ENCODE data around the gene NTN1.

DNA sequence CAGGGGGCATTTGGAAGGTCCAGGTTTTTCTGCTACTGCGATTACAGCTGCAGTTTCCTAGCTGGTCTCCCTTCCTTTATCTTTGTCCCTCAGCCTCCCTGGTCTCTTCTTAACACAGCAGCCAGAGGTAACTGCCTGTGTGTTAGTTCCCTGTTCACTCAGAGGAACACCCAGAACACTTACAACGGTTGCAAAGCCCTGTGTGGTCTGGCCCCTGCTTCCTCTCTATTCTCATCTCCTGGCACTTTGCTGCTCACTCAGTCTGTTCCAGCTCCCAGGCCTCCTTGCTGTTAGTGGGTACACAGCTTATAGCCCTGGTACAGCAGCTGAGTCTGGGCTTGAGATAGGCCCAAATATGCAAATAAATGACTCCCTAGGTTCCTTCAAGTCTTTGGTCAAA is 16.4 kb downstream of the NTN1 start:
- TF ChIP-seq CTCF (IDR thresholded peaks at IDR 0.05) = no peak
- TF ChIP-seq POLR2A (IDR thresholded peaks at IDR 0.05) = no peak

Data from uterus (tissue), 2 donors.